ENCODE results near the gene CTBS. TPM values are rescaled to one million over a fixed set of nuclear protein-coding genes. Genes with fewer than 3 reads are reported as not detected.

CTBS gene
- total RNA-seq, 1 donor from 2014 or later: 3.6 TPM

- peaks cover 19% of the 10 kb centered on the region for H3K4me1 Mint-ChIP-seq
- H3K27ac Mint-ChIP-seq (ENCODE audit: unreplicated experiment): no peak overlapping the region
- H3K27me3 Mint-ChIP-seq (ENCODE audit: low read depth): no peaks in the 10 kb centered on the region
- no peak for TF ChIP-seq CTCF (conservative IDR thresholded peaks at IDR 0.05)
- no peaks in the 10 kb centered on the region for H3K36me3 Mint-ChIP-seq (ENCODE audit: low read depth)
- H3K9me3 Mint-ChIP-seq: no peaks in the 10 kb centered on the region
- no peak for DNase-seq (ENCODE audit: low read depth, low spot score)
- H3K4me3 Mint-ChIP-seq: no peak overlapping the region
Observed at GRCh38 chr1:84571150-84571535, 3.1 kb downstream of the CTBS start.

GRCh38 chr1:84570436-84571149 is 3.6 kb downstream of the CTBS start:
- H3K36me3 Mint-ChIP-seq (ENCODE audit: low read depth): no peaks in the 10 kb centered on the region
- H3K4me1 Mint-ChIP-seq: peaks cover 19% of the 10 kb centered on the region
- H3K9me3 Mint-ChIP-seq: no peaks in the 10 kb centered on the region
- no peak for DNase-seq (ENCODE audit: low read depth, low spot score)
- H3K4me3 Mint-ChIP-seq: no peak overlapping the region
- H3K27ac Mint-ChIP-seq (ENCODE audit: unreplicated experiment): no peak overlapping the region
- no peaks in the 10 kb centered on the region for H3K27me3 Mint-ChIP-seq (ENCODE audit: low read depth)
- no peak for TF ChIP-seq CTCF (conservative IDR thresholded peaks at IDR 0.05)

GRCh38 chr1:84569216-84569615 is 5.0 kb downstream of the CTBS start:
- H3K4me1 Mint-ChIP-seq: peaks cover 14% of the 10 kb centered on the region
- TF ChIP-seq CTCF (conservative IDR thresholded peaks at IDR 0.05): no peak
- H3K9me3 Mint-ChIP-seq: no peaks in the 10 kb centered on the region
- no peaks in the 10 kb centered on the region for H3K27me3 Mint-ChIP-seq (ENCODE audit: low read depth)
- no peak for DNase-seq (ENCODE audit: low read depth, low spot score)
- H3K36me3 Mint-ChIP-seq (ENCODE audit: low read depth): no peaks in the 10 kb centered on the region
- no peak overlapping the region for H3K4me3 Mint-ChIP-seq
- no peak overlapping the region for H3K27ac Mint-ChIP-seq (ENCODE audit: unreplicated experiment)

- DNase-seq (ENCODE audit: low read depth, low spot score): no peak
- no peaks in the 10 kb centered on the region for H3K27me3 Mint-ChIP-seq (ENCODE audit: low read depth)
- no peaks in the 10 kb centered on the region for H3K36me3 Mint-ChIP-seq (ENCODE audit: low read depth)
- no peak overlapping the region for H3K27ac Mint-ChIP-seq (ENCODE audit: unreplicated experiment)
- no peak overlapping the region for H3K4me3 Mint-ChIP-seq
- no peaks in the 10 kb centered on the region for H3K4me1 Mint-ChIP-seq
- H3K9me3 Mint-ChIP-seq: no peaks in the 10 kb centered on the region
- TF ChIP-seq CTCF (conservative IDR thresholded peaks at IDR 0.05): no peak
Observed at GRCh38 chr1:84550826-84551225, 23.4 kb downstream of the CTBS start.

- Mint-ChIP-seq H3K9me3 (no peaks in the 10 kb centered on the region), H3K4me1 (no peaks in the 10 kb centered on the region), H3K27me3 (ENCODE audit: low read depth) (no peaks in the 10 kb centered on the region), H3K27ac (ENCODE audit: unreplicated experiment) (no peak overlapping the region), H3K36me3 (ENCODE audit: low read depth) (no peaks in the 10 kb centered on the region), H3K4me3 (no peak overlapping the region)
- no peak for TF ChIP-seq CTCF (conservative IDR thresholded peaks at IDR 0.05)
- no peak for DNase-seq (ENCODE audit: low read depth, low spot score)
Observed at GRCh38 chr1:84541679-84542078, 32.6 kb downstream of the CTBS start.

Measured in neural crest cell (in vitro differentiated cells).